GDM1 (cell line): Measurements from ENCODE around the gene SLC7A10.

Source experiments
- DNase-seq: peaks from one replicate; lab custom pipeline; 2025; lab: John Stamatoyannopoulos, UW

Gene SLC7A10

DNA sequence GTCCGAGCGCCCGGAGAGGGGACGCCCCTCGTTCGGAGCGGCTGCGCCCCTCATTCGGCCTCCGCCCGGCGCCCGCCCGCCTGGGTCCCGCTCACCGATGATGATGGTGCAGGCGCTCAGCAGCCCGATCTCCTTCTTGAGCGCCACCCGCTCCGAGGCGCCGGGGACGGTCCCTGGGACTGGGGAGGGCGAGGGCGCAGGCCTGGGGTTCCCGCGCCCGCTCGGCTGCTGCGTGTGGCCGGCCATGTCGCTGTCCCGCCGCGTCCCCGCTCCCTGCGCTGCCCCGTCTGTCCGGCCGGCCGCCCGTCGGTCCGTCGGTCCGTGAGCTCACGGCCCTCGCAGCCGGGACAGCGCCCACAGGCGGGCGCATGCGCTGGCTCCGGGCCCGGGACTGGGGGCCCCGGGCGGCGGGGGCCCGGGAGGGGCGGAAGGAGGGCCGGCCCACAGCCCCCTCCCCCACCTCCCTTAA lies at the start of gene SLC7A10:
SLC7A10 (minus strand) TSS at position 393 of the 469 bp plus-strand sequence; CDS start at position 246, 147 bp downstream.
- DNase-seq, result no peak

DNA sequence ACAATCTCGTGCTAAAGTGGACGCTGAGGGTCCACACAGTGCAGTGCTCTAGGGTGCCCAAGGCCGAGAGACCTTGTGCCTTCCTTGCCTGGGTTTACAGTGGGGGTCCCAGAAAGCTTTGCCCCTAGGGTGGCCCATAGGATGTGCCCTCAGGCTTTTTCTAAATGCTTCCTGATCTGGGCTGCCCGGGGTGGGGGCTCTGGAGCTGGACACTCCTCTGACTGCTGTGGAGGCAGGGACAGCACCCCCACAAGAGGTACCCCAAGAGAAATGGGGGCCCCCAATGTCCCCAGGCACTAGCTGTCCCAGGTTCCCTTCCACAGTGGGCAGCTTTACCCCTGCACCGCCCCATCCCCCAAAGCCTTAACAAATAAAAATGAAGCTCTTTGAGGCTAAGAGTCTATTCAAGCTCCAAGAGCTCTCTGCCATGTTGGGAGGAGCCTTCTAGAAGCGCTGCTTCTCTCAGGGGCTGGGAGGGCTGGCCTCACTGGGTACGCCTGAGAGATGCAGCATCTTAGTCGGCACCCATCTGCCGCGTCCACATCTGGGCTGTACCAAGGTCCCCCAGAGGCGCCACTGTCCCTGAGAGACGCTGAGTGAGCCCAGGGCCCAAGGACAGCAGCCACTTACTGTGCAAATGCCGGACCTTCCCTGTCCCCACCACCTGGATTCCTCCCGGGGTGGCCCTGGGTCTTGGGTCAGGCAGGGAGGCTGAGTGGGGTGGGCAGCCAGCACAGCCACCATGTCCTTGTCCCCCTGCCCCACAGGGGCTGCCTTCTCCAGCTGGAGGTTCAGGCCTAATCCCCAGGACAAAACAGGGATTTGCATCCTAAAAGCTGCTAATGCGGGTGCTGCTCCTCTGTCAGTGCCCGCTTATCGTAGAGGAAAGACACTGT lies 49.3 kb upstream of the SLC7A10 start:
- DNase-seq, result no peak

DNA sequence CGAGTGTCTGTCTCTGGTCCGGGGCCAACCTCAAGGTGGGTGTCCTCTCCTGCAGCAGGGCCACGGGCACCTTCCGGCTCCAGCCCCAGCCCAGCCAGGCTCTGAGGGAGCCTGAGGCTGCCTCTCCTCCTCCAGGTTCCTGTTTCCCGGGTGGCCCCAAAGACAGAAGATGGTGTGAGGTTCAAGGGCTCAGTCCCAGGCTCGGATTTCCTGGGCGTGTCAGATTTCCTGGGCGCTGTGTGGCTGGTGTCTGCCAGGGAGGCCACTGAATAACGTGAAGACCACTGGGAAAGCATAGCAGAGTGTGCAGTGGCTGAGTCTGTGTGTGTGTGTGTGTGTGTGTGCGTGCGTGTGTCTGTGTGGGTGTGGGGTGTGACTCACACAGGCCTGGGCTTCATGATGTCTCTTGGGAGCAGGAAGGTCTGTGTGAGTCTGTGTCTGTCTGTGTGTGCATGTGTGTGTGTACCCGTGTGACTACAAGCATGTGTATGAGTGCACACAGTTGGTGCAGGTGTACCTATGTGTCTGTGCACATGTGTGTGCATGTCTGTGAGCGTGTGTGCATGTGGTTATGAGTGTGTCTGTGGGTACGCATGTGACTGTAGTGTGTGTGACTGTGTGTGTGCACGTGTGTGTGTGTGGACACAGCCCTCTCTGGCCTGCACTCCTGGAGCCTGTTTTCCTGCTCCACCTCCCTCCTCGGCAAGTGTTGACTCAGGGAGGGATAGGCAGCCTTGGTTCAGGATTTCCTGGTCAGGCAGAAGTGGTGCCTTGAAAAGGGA lies 48.4 kb upstream of the SLC7A10 start:
- peak; percentile 51 for DNase-seq

- DNase-seq, result no peak
Measured at GRCh38 chr19:33273065-33273736, 47.6 kb upstream of the SLC7A10 start.

DNA sequence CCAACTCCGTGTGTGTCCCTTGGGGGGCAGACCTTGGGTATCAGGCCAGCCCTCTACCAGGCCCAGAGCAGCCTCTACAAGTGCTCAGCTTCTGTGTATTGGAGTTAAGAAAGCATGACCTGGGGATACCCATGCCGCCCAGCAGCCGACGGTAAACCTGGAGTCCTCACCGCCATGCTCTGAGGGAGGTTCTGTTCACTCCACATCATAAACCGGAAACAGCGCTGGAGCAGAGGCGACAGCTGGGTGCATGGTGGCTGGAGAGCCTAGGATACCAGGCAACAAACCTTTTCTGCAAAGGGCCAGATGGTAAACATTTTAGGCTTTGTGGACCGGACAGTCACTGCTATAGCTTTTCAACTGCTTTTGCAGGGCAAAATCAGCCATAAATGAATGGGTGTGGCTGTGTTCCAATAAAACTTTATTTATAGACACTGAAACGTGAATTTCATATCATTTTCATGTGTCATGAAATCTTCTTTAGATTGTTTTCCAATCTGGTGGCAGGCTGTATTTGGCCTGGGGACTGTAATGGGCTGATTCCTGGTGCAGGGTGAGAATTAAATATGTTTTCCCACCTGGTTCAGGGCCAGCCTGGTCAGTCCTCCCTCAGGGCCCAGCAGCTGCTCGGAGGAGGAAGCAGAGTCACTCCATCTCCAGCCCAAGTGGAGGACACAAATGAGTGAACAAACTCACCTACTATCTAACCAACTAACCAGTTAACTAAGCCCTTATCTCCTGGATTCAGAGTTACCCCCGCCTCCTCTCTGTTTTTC lies 45.8 kb upstream of the SLC7A10 start:
- DNase-seq, result no peak

DNA sequence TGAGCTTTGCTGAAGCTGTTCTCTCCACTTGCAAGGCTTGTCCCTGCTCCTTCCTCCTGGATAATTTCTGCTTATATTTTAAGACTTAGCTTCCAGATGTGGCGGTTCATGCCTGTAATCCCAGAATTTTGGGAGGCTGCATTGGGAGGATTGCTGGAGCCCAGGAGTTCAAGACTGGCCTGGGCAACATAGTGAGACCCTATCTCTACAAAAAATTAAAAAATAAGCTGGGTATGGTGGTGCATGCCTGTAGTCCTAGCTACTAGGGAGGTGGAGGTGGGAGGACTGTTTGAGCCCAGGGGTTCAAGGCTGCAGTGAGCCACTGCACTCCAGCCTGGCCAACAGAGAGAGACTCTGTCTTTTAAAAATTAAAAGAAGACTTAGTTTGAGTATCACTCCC lies 45.1 kb upstream of the SLC7A10 start:
- no peak for DNase-seq

DNA sequence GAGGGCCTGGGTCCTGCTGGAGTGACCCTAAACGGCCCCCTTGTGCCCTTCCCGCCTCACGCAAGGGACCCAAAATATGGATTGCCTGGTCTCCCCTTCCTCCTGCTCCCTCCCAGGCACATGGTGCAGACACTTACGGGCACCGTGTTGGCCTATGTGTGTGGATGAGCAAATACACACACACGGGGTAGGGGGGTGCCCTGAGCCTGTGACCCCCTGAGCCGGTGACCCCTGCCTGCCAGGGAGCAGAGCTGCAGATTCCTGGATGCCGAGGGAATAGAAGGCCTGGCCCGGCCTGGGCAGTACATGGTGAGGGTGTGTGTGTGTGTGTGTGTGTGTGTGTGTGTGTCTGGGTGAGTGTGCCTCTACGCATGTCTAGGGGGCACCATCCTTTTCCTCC lies 43.4 kb upstream of the SLC7A10 start:
- DNase-seq, result no peak

- peak; percentile 20 for DNase-seq
Measured at GRCh38 chr19:33268162-33268991, 42.7 kb upstream of the SLC7A10 start.

- no peak for DNase-seq
Measured at GRCh38 chr19:33267706-33268105, 42.1 kb upstream of the SLC7A10 start.

DNA sequence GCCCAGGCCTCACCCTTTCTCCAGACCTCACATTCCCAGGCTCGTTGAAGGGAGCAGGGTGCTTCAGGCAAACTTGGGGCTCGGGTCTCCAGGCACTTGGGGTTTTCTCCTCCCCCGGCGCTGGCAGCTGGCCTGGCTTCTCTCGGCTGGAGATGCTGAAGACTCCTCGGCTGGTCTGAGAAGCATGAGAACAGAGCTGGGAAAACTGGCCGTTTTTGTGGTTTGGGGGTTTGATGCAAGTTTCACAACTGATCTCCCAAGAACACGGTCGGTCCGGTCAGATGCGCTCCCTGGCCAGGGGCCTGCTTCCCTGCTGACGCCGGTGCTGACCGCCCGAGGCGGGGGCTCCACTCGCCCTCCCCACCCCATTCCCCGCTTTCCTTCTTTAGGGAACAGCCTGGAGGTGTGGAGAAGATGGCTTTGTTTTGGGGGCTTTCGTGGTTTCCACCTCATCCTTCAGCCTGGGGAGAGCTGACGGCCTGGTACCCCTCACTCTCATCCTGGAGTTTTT lies 41.4 kb upstream of the SLC7A10 start:
- no peak for DNase-seq

DNA sequence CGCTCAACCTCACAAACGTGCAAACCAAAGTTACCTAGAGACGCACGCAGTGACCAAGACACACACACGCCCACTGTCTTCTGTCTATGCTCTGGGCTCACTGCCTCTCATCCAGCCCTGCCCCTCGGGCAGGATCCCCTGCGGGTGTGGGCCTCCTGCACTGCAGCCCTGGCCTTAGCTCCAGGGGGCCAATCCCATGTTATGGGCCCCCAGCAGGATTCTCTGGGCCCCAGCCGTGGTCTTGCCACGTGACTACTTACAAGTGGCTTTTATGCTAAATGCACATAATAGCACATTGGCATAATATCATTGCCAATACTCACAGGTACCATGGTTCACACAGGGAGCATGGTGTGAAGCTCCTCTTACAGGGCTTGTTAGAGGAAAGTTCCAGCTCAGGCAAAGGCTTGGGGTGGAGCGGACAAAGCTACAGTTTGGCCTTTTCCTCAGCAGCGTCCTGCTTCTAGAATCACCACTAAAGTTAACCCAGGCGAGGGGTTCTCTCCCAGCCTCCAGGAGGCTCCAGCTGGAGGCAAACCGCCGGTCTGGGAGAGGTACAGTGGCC lies 39.3 kb upstream of the SLC7A10 start:
- no peak for DNase-seq

DNA sequence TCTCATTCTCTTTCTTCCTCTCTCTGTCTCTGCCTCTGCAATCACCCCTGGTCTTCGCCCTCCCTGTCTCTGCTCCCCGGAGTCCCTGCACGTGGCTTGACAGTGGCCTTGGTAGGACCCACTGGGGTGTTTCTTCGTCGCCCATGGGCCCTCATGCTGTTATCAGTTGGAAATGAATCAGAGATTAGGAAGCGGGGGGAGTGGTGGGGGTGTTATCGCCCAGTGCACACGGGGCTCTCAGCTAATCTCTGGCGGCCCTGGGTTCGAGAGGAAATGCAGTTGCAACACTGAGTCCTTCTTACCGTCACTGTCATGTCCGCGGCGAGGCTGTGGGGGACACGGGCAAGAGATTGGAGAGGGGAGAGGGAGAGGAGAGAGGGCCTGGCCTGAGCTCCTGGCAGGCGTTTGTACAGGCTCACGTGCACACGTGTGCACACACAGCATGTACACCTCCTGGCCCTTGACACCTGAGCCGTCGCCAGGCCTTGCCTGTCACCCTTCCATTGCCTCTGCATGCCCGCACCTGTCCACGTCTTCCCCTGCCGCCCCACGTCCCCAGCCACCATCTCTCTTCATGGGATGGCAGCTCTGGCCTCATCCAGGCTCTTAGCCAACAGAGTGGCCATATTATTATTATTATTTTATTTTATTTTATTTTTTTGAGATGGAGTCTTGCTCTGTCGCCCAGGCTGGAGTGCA lies 37.8 kb upstream of the SLC7A10 start:
- DNase-seq, result no peak

- DNase-seq, result peak; percentile 52
Measured at GRCh38 chr19:33261511-33262189, 36.0 kb upstream of the SLC7A10 start.

GRCh38 chr19:33260628-33261418 lies 35.2 kb upstream of the SLC7A10 start:
- DNase-seq, result peak; percentile 92

GRCh38 chr19:33259539-33259938 lies 33.9 kb upstream of the SLC7A10 start:
- no peak for DNase-seq

- no peak for DNase-seq
Measured at GRCh38 chr19:33257828-33258227, 32.2 kb upstream of the SLC7A10 start.

DNA sequence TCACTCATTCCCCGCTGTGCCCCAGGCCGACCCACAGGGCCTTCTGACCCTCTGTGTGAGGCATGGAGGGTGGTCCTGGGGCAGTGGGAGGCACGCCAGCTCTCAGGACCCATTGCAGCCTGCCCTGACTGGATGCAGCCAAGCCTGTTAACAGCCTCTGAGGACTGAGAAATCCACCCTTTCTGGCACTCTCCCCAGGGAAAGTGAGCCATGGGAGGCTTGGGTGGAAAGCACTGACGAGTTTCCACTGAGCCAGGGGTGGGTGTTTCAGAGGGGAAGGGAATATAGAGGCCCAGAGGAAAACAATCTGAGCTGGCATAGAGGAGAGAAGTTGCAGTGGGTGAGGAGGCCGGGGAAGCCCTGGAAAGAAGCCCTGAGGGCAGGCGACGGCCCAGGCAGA lies 30.6 kb upstream of the SLC7A10 start:
- DNase-seq, result no peak

GRCh38 chr19:33255781-33256180 lies 30.1 kb upstream of the SLC7A10 start:
- DNase-seq, result no peak
